Neural crest cell (in vitro differentiated cells): Measurements from ENCODE around the gene ZBTB45. TPM values are rescaled to one million over a fixed set of nuclear protein-coding genes. Genes with fewer than 3 reads are reported as not detected.
A peak's percentile ranks its signal among the peaks of the same experiment; 100 is the strongest.

Experiments
- DNase-seq: peaks from one replicate; pipeline ENCODE4 v3.0.0; 2021; ENCODE audit warnings: low read depth, mixed read lengths, low spot score
- H3K27ac Mint-ChIP-seq: one replicate; pipeline ENCODE4 v1.8.0; 2021; ENCODE audit warnings: mild to moderate bottlenecking, mixed read lengths; ENCODE audit not compliant: unreplicated experiment
- H3K27me3 Mint-ChIP-seq: 2 replicates; pipeline ENCODE4 v1.8.0; 2021; ENCODE audit warnings: low read depth, mild to moderate bottlenecking, mixed read lengths
- H3K36me3 Mint-ChIP-seq: 2 replicates; pipeline ENCODE4 v1.8.0; 2021; ENCODE audit warnings: low read depth, mild to moderate bottlenecking, mixed read lengths
- H3K4me1 Mint-ChIP-seq: 2 replicates; pipeline ENCODE4 v1.8.0; 2021; ENCODE audit warnings: mixed read lengths
- H3K4me3 Mint-ChIP-seq: one replicate; pipeline ENCODE4 v1.8.0; 2021; ENCODE audit warnings: mild to moderate bottlenecking, mixed read lengths
- H3K9me3 Mint-ChIP-seq: 2 replicates; pipeline ENCODE4 v1.8.0; 2021; ENCODE audit warnings: mixed read lengths
- long read RNA-seq: library from polyadenylated mRNA; unstranded; transcript quantifications from one replicate; pipeline ENCODE4 v2.0.0, GENCODE V29; 2020
- total RNA-seq: library from RNA; stranded (reverse); gene quantifications from 2 replicates; pipeline ENCODE4 v1.2.1, GENCODE V29; 2021
- TF ChIP-seq, protein P1 (sequence below): fragments of 200-600 bp; sonication (generic); conservative IDR thresholded peaks from 2 replicates; pipeline ENCODE4 v1.5.0; 2021; ENCODE audit warnings: antibody characterized with exemption, mild to moderate bottlenecking

The ZBTB45 gene
- total RNA-seq = 24.1 and 27.3 TPM in 2 replicates
- long read RNA-seq = 0 reads

DNA sequence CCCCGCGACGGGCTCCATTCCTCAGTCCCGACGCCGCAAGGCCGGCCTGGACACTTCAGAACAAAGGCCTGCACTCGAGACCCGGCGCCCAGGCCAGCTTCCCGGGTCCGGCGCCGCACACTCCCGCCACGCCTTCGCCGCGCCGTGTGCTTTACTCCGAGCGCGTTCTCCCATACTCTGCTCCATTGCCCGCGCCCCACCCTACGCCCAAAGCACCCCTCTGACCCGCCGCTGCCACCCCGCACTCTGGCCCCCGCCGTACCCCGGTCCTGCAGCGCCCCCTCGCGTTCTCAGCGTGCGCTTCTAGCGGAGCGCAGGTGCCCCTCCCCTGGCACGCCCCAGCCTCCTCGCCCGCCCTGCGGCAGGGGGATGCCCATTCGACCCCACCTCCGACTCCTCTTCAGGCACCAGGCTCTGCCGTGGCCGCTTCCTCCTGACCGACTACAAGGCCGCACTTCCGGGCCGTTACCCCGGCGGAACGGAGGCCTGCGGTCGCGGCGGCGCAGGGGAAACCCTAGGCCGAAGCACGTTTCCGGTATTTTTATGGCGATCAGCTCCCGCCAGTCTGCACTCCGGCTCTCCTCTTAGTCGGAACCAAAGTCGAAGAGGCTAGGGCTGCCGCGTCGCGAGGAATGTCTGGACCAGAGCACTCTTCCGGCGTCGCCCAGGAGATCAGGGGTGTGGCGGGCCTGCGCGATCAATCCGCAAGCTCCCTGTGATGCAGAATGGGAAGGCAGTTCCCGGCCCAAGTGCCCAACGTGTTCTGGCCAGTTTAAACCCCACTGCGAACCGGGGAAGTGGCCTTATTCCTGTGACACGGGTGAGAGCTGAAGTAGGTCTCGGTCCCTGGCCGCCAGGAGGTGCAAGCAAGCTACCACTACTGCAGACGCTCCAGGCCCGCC lies at the start of gene ZBTB45:
TSS of gene ZBTB45 (minus strand) at position 456 of the 902 bp plus-strand sequence. CDS start 2,137 bp downstream, outside the sequence.
- H3K27ac Mint-ChIP-seq = peak within 1 kb of the TSS; percentile 100
- H3K4me1 Mint-ChIP-seq = peaks cover 38% of the 10 kb centered on the region
- TF ChIP-seq, protein P1, sequence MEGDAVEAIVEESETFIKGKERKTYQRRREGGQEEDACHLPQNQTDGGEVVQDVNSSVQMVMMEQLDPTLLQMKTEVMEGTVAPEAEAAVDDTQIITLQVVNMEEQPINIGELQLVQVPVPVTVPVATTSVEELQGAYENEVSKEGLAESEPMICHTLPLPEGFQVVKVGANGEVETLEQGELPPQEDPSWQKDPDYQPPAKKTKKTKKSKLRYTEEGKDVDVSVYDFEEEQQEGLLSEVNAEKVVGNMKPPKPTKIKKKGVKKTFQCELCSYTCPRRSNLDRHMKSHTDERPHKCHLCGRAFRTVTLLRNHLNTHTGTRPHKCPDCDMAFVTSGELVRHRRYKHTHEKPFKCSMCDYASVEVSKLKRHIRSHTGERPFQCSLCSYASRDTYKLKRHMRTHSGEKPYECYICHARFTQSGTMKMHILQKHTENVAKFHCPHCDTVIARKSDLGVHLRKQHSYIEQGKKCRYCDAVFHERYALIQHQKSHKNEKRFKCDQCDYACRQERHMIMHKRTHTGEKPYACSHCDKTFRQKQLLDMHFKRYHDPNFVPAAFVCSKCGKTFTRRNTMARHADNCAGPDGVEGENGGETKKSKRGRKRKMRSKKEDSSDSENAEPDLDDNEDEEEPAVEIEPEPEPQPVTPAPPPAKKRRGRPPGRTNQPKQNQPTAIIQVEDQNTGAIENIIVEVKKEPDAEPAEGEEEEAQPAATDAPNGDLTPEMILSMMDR = peak; percentile 66
- peaks cover 9% of the 10 kb centered on the region for H3K36me3 Mint-ChIP-seq
- peak; percentile 87 for DNase-seq
- no peaks in the 10 kb centered on the region for H3K9me3 Mint-ChIP-seq
- H3K27me3 Mint-ChIP-seq = peaks cover 3% of the 10 kb centered on the region
- peak within 1 kb of the TSS; percentile 99 for H3K4me3 Mint-ChIP-seq

DNA sequence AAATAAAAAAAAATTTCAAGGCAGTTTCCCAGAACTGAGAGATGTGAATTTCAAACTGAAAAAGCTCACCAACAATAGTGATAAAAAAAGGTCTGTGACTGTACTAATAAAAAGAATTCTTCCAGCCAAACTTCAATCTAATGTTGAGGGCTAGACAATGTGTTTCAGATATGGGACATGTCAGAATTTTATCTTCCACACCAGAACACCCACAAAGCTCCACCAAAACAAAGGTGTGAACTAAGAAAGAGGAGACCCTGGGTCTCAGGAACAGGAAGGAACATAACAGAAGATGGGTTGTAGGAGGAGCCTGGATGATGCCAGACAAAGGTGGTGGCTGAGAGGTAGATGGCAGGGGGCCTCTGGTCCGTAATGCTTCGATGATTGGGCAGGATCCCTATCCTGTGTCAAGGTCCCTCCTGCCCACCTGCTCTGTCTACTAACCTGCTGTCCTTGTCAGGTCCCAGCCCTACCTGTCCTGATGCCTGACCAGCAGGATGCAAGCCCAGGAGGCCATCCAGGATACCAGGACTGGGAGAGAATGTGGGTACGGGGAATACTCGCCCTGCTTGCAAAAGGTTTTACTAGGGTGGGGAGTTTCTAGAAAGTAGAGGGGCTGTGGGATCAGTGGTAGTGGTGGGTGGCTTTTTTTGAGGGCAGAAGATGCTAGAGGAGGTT lies 49.0 kb upstream of the ZBTB45 start:
- Mint-ChIP-seq H3K9me3 (no peaks in the 10 kb centered on the region), H3K27me3 (peaks cover 6% of the 10 kb centered on the region), H3K4me3 (peak overlapping the region; percentile 69), H3K4me1 (peaks cover 23% of the 10 kb centered on the region), H3K27ac (no peak overlapping the region), H3K36me3 (peaks cover 5% of the 10 kb centered on the region)
- no peak for DNase-seq
- TF ChIP-seq, protein P1 = no peak

DNA sequence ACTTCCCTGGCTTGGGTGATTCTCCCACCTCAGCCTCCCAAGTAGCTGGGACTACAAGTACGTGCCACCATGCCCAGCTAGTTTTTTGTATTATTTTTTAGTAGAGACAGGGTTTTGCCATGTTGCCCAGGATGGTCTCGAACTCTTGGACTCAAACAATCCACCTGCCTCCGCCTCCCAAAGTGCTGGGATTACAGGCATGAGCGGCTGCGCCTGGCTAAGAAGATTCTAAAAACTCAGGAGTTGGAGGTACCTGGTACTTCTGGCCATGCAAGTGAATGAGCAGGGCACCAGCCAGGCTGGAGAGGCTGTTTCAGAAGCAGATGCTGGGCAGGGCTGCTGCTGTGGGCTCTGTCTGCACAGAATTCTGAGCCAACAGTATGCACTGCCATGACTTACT lies 47.4 kb upstream of the ZBTB45 start:
- Mint-ChIP-seq H3K27ac (no peak overlapping the region), H3K36me3 (peaks cover 7% of the 10 kb centered on the region), H3K4me1 (peaks cover 10% of the 10 kb centered on the region), H3K27me3 (no peaks in the 10 kb centered on the region), H3K4me3 (no peak overlapping the region), H3K9me3 (no peaks in the 10 kb centered on the region)
- TF ChIP-seq, protein P1 = no peak
- no peak for DNase-seq

DNA sequence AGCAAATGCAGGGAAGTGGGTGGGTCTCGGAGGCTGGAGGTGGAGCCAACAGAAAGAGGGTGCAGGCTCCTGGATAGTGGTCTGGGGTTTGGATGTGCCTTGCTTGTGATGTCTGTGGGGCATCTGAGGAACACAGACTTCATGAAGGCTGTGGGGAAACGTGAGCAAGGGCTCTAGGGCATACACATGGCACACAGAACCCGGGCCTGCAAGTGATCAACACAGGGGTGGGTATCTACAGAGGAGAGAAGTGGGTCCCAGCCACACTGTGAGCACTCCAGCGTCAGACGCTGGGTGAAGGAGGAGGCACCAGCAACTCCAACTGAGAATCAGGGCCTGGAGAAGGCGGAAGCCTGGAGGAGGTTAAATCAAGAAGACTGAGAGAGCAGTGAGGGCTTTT lies 44.2 kb upstream of the ZBTB45 start:
- Mint-ChIP-seq H3K4me1 (peaks cover 22% of the 10 kb centered on the region), H3K4me3 (peak overlapping the region; percentile 69)

DNA sequence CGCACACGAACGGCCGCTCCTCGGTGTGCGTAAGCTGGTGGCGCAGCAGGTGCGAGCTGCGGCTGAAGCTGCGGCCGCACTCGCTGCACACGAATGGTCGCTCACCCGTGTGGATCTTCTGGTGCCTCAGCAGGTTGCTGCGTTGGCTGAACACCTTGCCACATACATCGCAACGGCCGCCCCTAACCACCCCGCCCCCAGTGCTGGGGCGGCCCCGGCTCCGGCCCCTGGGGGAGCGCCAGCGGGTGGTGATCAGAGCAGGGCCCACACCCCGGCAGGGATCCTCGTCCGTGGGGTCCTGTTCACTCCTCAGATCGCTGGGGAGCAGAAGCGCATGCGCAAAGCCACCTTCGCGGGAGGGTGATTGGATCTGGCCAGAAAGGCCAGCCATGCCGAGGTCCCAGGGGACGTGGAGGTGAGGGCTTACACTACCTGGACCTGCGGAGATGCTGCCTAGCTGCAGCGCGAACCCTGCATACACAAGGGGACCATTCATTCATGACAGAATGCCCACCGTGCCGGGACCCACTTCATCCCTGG lies 43.5 kb upstream of the ZBTB45 start:
- H3K27me3 Mint-ChIP-seq = peaks cover 5% of the 10 kb centered on the region
- peaks cover 23% of the 10 kb centered on the region for H3K4me1 Mint-ChIP-seq
- peaks cover 11% of the 10 kb centered on the region for H3K36me3 Mint-ChIP-seq
- no peak overlapping the region for H3K27ac Mint-ChIP-seq
- peak overlapping the region; percentile 69 for H3K4me3 Mint-ChIP-seq
- DNase-seq = no peak
- H3K9me3 Mint-ChIP-seq = no peaks in the 10 kb centered on the region
- TF ChIP-seq, protein P1 = no peak

More for the DNA sequence above, 44.2 kb upstream of the ZBTB45 start:
- peaks cover 4% of the 10 kb centered on the region for H3K27me3 Mint-ChIP-seq
- no peak for DNase-seq
- H3K9me3 Mint-ChIP-seq = no peaks in the 10 kb centered on the region
- TF ChIP-seq, protein P1 = no peak
- H3K27ac Mint-ChIP-seq = peak overlapping the region; percentile 83
- H3K36me3 Mint-ChIP-seq = peaks cover 10% of the 10 kb centered on the region
